SK-N-SH (cell line): ENCODE results near the gene PRPSAP2. TPM values are rescaled to one million over a fixed set of nuclear protein-coding genes. Genes with fewer than 3 reads are reported as not detected.

ENCODE experiments used
- CTCF ChIA-PET: fragments of 300-600, 350-600 bp; formaldehyde crosslinking; extraction: SDS; loops from one replicate; lab custom pipeline; 2021; lab: Yijun Ruan, JAX
- POLR2A ChIA-PET: fragments of 350-600 bp; sonication (Branson Sonifier 250); formaldehyde crosslinking; extraction: SDS; loops from one replicate; lab custom pipeline; 2020; ENCODE audit warnings: antibody characterized with exemption, inconsistent platforms; lab: Yijun Ruan, JAX
- DNase-seq: peaks from one replicate; pipeline ENCODE4 v3.0.0; 2012
- H2AFZ ChIP-seq: fragments of 200-600 bp; sonication (generic); 2 replicates; pipeline ENCODE4 v1.8.1; 2016; ENCODE audit warnings: antibody characterized with exemption, mild to moderate bottlenecking, low read depth
- H3F3A ChIP-seq: fragments of 200-600 bp; sonication (generic); replicated peaks from 2 replicates; pipeline ENCODE3; 2016; ENCODE audit warnings: antibody characterized with exemption, mild to moderate bottlenecking; ENCODE audit not compliant: insufficient read depth
- H3K27ac ChIP-seq, 2 experiments: fragments of 200-500 bp in 1 of 2; fragments of 200-600 bp in 1 of 2; sonication (Bioruptor generic) in 1 of 2; sonication (generic), shearing (Covaris generic) in 1 of 2; 2 replicates each; pipeline versions ENCODE4 v1.5.1 to v1.6.1; 2014 to 2016; ENCODE audit warnings: low read depth in 2 of 2, inconsistent platforms in 1 of 2, low read length in 1 of 2, mild to moderate bottlenecking in 1 of 2, mixed read lengths in 1 of 2
- H3K27me3 ChIP-seq: fragments of 200-600 bp; sonication (generic), shearing (Covaris generic); 2 replicates; pipeline ENCODE4 v1.6.1; 2016; ENCODE audit warnings: mixed run types; ENCODE audit not compliant: insufficient read depth
- H3K36me3 ChIP-seq, 2 experiments: fragments of 200-500 bp in 1 of 2; fragments of 200-600 bp in 1 of 2; sonication (Bioruptor generic) in 1 of 2; sonication (generic) in 1 of 2; replicated peaks in 1 of 2; 2 replicates each; pipeline versions ENCODE3 to v1.5.1; 2014 to 2016; ENCODE audit warnings: low read length in 1 of 2, mild to moderate bottlenecking in 1 of 2; ENCODE audit not compliant: insufficient read depth in 2 of 2, control insufficient read depth in 1 of 2
- H3K4me1 ChIP-seq, 2 experiments: fragments of 200-500 bp in 1 of 2; fragments of 200-600 bp in 1 of 2; sonication (Bioruptor generic) in 1 of 2; sonication (generic), shearing (Covaris generic) in 1 of 2; 2 replicates each; pipeline versions ENCODE4 v1.5.1 to v1.6.1; 2014 to 2016; ENCODE audit warnings: low read depth in 1 of 2, low read length in 1 of 2, mixed run types in 1 of 2; ENCODE audit not compliant: insufficient read depth in 2 of 2, control insufficient read depth in 1 of 2
- H3K4me2 ChIP-seq: fragments of 200-600 bp; sonication (generic), shearing (Covaris generic); 2 replicates; pipeline ENCODE4 v1.6.1; 2017; ENCODE audit warnings: mixed run types
- H3K4me3 ChIP-seq, 2 experiments: fragments of 200-500 bp in 1 of 2; fragments of 200-600 bp in 1 of 2; sonication (Bioruptor generic) in 1 of 2; sonication (generic), shearing (Covaris generic) in 1 of 2; 2 replicates each; pipeline versions ENCODE4 v1.5.1 to v1.8.1; 2014 to 2016; ENCODE audit warnings: low read depth in 2 of 2, inconsistent platforms in 1 of 2, low read length in 1 of 2, mild to moderate bottlenecking in 1 of 2, mixed read lengths in 1 of 2, moderate library complexity in 1 of 2
- H3K79me2 ChIP-seq: fragments of 200-600 bp; sonication (generic); 2 replicates; pipeline ENCODE4 v1.8.1; 2017; ENCODE audit warnings: mild to moderate bottlenecking; ENCODE audit not compliant: insufficient read depth
- H3K9ac ChIP-seq: fragments of 200-600 bp; sonication (generic); 2 replicates; pipeline ENCODE4 v1.6.1; 2017; ENCODE audit warnings: mixed run types
- H3K9me2 ChIP-seq: fragments of 200-600 bp; sonication (generic); 2 replicates; pipeline ENCODE4 v1.6.1; 2017; ENCODE audit warnings: mixed run types
- H3K9me3 ChIP-seq: fragments of 200-600 bp; sonication (generic); 2 replicates; pipeline ENCODE4 v1.6.1; 2017; ENCODE audit warnings: mixed run types, mild to moderate bottlenecking, moderate library complexity
- H4K20me1 ChIP-seq: fragments of 200-600 bp; sonication (generic); 2 replicates; pipeline ENCODE4 v1.6.1; 2017; ENCODE audit warnings: mild to moderate bottlenecking, mixed run types; ENCODE audit not compliant: insufficient read depth
- CHD2 ChIP-seq: fragments of 150-350 bp; IDR thresholded peaks from 2 replicates; pipeline ENCODE4 v1.6.1; 2018; ENCODE audit warnings: low read length; ENCODE audit not compliant: partially characterized antibody
- EP300 ChIP-seq, 2 experiments: IDR thresholded peaks; 2 replicates each; pipeline versions ENCODE4 v1.4.0 to v1.6.1; 2012; ENCODE audit warnings: borderline replicate concordance in 1 of 2, low read depth in 1 of 2, low read length in 1 of 2
- FOSL2 ChIP-seq: IDR thresholded peaks from 2 replicates; pipeline ENCODE4 v1.4.0; 2012; ENCODE audit warnings: low read depth, mild to moderate bottlenecking, moderate library complexity, borderline replicate concordance
- GABPA ChIP-seq: IDR thresholded peaks from 2 replicates; pipeline ENCODE4 v1.4.0; 2012; ENCODE audit warnings: low read depth, mild to moderate bottlenecking
- MEF2A ChIP-seq: IDR thresholded peaks from 2 replicates; pipeline ENCODE4 v1.4.0; 2012; ENCODE audit warnings: low read depth, borderline replicate concordance
- MXI1 ChIP-seq: IDR thresholded peaks from 2 replicates; pipeline ENCODE4 v1.6.1; 2012; ENCODE audit warnings: mild to moderate bottlenecking, low read depth, low read length, improper control_type of control experiment
- RAD21 ChIP-seq: IDR thresholded peaks from 2 replicates; pipeline ENCODE4 v1.6.1; 2012; ENCODE audit warnings: mild to moderate bottlenecking, low read length
- RCOR1 ChIP-seq: fragments of 150-350 bp; IDR thresholded peaks from 2 replicates; pipeline ENCODE4 v1.6.1; 2017; ENCODE audit warnings: antibody characterized with exemption, low read length
- RFX5 ChIP-seq: IDR thresholded peaks from 2 replicates; pipeline ENCODE4 v1.6.1; 2012; ENCODE audit warnings: mild to moderate bottlenecking, improper control_type of control experiment, low read length
- RXRA ChIP-seq: IDR thresholded peaks from 2 replicates; pipeline ENCODE4 v1.4.0; 2012; ENCODE audit warnings: low read depth, mild to moderate bottlenecking, borderline replicate concordance
- WGBS: methylation state at CpG from one replicate; pipeline ENCODE4 v1.1.6; 2017; ENCODE audit warnings: low lambda C conversion rate; 5-methylcytosine and 5-hydroxymethylcytosine counted together
- polyA plus RNA-seq, 3 experiments: library from polyadenylated mRNA; depleted of rRNA; stranded (reverse); fragments of >200 nt; gene quantifications; 2 replicates each; pipeline ENCODE4 v1.2.3, GENCODE V29; 2012
- TF ChIP-seq, protein P1 (sequence below): IDR thresholded peaks from 2 replicates; pipeline ENCODE4 v1.4.0; 2012; ENCODE audit warnings: low read depth, borderline replicate concordance
- TF ChIP-seq, protein P2 (sequence below): IDR thresholded peaks from 2 replicates; pipeline ENCODE4; 2012
- TF ChIP-seq, protein P3 (sequence below): fragments of 150-350 bp; IDR thresholded peaks from 2 replicates; pipeline ENCODE4 v1.6.1; 2017; ENCODE audit warnings: antibody characterized with exemption, low read length, low read depth, borderline replicate concordance
- TF ChIP-seq, protein P4 (sequence below): IDR thresholded peaks from 2 replicates; pipeline ENCODE4 v1.4.0; 2012; ENCODE audit warnings: low read depth, borderline replicate concordance
- TF ChIP-seq, protein P5 (sequence below): fragments of 150-350 bp; IDR thresholded peaks from 2 replicates; pipeline ENCODE4 v1.6.1; 2016; ENCODE audit warnings: mild to moderate bottlenecking, low read depth, low read length

Gene PRPSAP2
- polyA plus RNA-seq, 1 of the 3 experiments (the other 2 are of a cell fraction), result 27.6 TPM

DNA sequence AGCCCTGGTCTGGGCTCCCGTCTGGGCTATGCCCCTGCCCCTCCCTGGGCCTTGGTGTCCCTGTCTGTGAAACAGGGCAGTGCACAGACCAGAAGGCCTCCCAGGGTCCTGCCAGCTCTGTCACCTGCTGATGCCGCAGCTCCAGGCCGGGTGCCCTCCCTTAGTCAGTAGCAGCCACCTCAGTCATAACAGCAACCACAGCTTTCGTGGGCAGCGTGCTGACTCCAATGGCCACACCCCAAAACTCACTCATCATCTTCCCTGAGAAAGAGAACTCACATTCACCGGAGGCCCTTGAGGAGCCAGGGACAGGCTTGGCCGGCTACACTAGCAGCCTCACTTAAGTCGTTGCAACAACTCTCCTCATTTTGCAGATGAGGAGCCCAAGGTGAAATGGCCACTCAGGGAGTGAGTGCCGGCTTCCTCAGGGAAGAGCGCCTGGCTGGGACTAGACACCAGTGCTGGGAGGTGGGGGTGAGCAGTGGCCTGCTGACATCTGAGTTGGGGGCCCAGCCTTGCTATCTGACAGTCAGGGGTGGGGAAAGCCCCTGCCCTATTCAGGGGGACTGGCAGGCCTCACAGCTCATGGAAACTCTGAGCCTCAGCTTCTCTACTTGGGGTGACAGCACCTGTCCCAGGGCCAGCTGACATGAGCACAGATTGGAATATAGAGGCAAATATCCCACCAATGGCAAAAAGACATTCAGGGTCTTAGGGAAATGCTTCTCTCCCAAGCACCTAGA lies 116.6 kb downstream of the PRPSAP2 start:
- TF ChIP-seq, protein P1, sequence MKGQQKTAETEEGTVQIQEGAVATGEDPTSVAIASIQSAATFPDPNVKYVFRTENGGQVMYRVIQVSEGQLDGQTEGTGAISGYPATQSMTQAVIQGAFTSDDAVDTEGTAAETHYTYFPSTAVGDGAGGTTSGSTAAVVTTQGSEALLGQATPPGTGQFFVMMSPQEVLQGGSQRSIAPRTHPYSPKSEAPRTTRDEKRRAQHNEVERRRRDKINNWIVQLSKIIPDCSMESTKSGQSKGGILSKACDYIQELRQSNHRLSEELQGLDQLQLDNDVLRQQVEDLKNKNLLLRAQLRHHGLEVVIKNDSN, result no peak
- TF ChIP-seq RAD21, result no peak
- TF ChIP-seq MXI1, result no peak
- TF ChIP-seq MEF2A, result no peak
- TF ChIP-seq, protein P2, sequence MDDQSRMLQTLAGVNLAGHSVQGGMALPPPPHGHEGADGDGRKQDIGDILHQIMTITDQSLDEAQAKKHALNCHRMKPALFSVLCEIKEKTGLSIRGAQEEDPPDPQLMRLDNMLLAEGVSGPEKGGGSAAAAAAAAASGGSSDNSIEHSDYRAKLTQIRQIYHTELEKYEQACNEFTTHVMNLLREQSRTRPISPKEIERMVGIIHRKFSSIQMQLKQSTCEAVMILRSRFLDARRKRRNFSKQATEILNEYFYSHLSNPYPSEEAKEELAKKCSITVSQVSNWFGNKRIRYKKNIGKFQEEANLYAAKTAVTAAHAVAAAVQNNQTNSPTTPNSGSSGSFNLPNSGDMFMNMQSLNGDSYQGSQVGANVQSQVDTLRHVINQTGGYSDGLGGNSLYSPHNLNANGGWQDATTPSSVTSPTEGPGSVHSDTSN, result no peak
- TF ChIP-seq, protein P3, sequence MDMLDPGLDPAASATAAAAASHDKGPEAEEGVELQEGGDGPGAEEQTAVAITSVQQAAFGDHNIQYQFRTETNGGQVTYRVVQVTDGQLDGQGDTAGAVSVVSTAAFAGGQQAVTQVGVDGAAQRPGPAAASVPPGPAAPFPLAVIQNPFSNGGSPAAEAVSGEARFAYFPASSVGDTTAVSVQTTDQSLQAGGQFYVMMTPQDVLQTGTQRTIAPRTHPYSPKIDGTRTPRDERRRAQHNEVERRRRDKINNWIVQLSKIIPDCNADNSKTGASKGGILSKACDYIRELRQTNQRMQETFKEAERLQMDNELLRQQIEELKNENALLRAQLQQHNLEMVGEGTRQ, result no peak
- no peak for TF ChIP-seq CHD2
- TF ChIP-seq FOSL2, result no peak
- TF ChIP-seq RCOR1, result no peak
- no peak for TF ChIP-seq EP300 (IDR thresholded peaks at IDR 0.05; ENCODE audit: borderline replicate concordance in 1 of 2, low read depth in 1 of 2, low read length in 1 of 2)
- TF ChIP-seq GABPA, result no peak
- TF ChIP-seq, protein P4, sequence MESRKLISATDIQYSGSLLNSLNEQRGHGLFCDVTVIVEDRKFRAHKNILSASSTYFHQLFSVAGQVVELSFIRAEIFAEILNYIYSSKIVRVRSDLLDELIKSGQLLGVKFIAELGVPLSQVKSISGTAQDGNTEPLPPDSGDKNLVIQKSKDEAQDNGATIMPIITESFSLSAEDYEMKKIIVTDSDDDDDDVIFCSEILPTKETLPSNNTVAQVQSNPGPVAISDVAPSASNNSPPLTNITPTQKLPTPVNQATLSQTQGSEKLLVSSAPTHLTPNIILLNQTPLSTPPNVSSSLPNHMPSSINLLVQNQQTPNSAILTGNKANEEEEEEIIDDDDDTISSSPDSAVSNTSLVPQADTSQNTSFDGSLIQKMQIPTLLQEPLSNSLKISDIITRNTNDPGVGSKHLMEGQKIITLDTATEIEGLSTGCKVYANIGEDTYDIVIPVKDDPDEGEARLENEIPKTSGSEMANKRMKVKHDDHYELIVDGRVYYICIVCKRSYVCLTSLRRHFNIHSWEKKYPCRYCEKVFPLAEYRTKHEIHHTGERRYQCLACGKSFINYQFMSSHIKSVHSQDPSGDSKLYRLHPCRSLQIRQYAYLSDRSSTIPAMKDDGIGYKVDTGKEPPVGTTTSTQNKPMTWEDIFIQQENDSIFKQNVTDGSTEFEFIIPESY, result no peak
- no peak for TF ChIP-seq RFX5
- TF ChIP-seq, protein P5, sequence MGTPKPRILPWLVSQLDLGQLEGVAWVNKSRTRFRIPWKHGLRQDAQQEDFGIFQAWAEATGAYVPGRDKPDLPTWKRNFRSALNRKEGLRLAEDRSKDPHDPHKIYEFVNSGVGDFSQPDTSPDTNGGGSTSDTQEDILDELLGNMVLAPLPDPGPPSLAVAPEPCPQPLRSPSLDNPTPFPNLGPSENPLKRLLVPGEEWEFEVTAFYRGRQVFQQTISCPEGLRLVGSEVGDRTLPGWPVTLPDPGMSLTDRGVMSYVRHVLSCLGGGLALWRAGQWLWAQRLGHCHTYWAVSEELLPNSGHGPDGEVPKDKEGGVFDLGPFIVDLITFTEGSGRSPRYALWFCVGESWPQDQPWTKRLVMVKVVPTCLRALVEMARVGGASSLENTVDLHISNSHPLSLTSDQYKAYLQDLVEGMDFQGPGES, result no peak
- no peak for TF ChIP-seq RXRA
- no peaks in the 10 kb centered on the region for H3K9me3 ChIP-seq
- no peak for DNase-seq
- CTCF ChIA-PET, result interaction anchor here (5.7 kb wide), 1 partner anchor 14 kb away, joined by 34 read pairs; no protein-coding TSS in a partner anchor
- H2AFZ ChIP-seq, result no peak overlapping the region
- H3K27me3 ChIP-seq, result no peaks in the 10 kb centered on the region
- WGBS, result 95% methylated on average over 9 of the region's 10 CpGs
- POLR2A ChIA-PET, result no interaction called here
- no peaks in the 10 kb centered on the region for H4K20me1 ChIP-seq
- no peaks in the 10 kb centered on the region for H3K79me2 ChIP-seq
- no peaks in the 10 kb centered on the region for H3K9me2 ChIP-seq
- H3F3A ChIP-seq, result no peaks in the 10 kb centered on the region
- H3K9ac ChIP-seq, result no peak overlapping the region
- H3K4me2 ChIP-seq, result no peak overlapping the region
- no peak overlapping the region for H3K27ac ChIP-seq
- no peak overlapping the region for H3K4me3 ChIP-seq
- H3K4me1 ChIP-seq, result no peaks in the 10 kb centered on the region
- peaks cover 0 to 26% of the 10 kb centered on the region in 2 experiments for H3K36me3 ChIP-seq
